HepG2 (cell line): ENCODE results near the gene ANAPC2. TPM values are rescaled to one million over a fixed set of nuclear protein-coding genes. Genes with fewer than 3 reads are reported as not detected.

ENCODE experiments used
- ELF1 ChIP-seq: sonication (generic); formaldehyde crosslinking; IDR thresholded peaks from 2 replicates; pipeline ENCODE4 v1.4.0; 2020; ENCODE audit warnings: missing genetic modification reagents
- FOXK1 ChIP-seq: sonication (generic); formaldehyde crosslinking; IDR thresholded peaks from 2 replicates; pipeline ENCODE4 v1.4.0; 2020; ENCODE audit warnings: low read depth, missing genetic modification reagents, borderline replicate concordance
- HNRNPLL ChIP-seq: fragments of 200-400 bp; formaldehyde crosslinking; IDR thresholded peaks from 2 replicates; pipeline ENCODE4 v1.6.1; 2017; ENCODE audit warnings: mild to moderate bottlenecking, low read depth, low read length; ENCODE audit not compliant: poor library complexity, severe bottlenecking
- KLF12 ChIP-seq: sonication (generic); formaldehyde crosslinking; IDR thresholded peaks from 2 replicates; pipeline ENCODE4 v1.4.0; 2020; ENCODE audit warnings: missing genetic modification reagents, borderline replicate concordance
- PCBP2 ChIP-seq: fragments of 200-400 bp; formaldehyde crosslinking; optimal IDR thresholded peaks from 2 replicates; pipeline ENCODE3; 2018; ENCODE audit warnings: low read length, low read depth; ENCODE audit not compliant: poor library complexity, severe bottlenecking
- TAF15 ChIP-seq: fragments of 200-400 bp; formaldehyde crosslinking; IDR thresholded peaks from one replicate; pipeline ENCODE4 v1.6.1; 2018; ENCODE audit warnings: mild to moderate bottlenecking, low read depth, low read length; ENCODE audit not compliant: poor library complexity, severe bottlenecking
- TEF ChIP-seq: sonication (generic); formaldehyde crosslinking; IDR thresholded peaks from 2 replicates; pipeline ENCODE4 v1.5.0; 2020; ENCODE audit warnings: missing genetic modification reagents
- WIZ ChIP-seq: sonication (generic); formaldehyde crosslinking; IDR thresholded peaks from 2 replicates; pipeline ENCODE4 v1.5.1; 2020; ENCODE audit warnings: mild to moderate bottlenecking, missing genetic modification reagents
- ZBTB46 ChIP-seq: sonication (generic); formaldehyde crosslinking; IDR thresholded peaks from 2 replicates; pipeline ENCODE4 v1.4.0; 2020; ENCODE audit warnings: mild to moderate bottlenecking, missing genetic modification reagents, borderline replicate concordance
- ZFY ChIP-seq: sonication (generic); formaldehyde crosslinking; IDR thresholded peaks from 2 replicates; pipeline ENCODE4 v1.4.0; 2020; ENCODE audit warnings: missing genetic modification reagents
- ZIK1 ChIP-seq: sonication (generic); formaldehyde crosslinking; IDR thresholded peaks from 2 replicates; pipeline ENCODE4 v1.5.0; 2020; ENCODE audit warnings: mild to moderate bottlenecking, low read depth, missing genetic modification reagents, borderline replicate concordance
- ZNF124 ChIP-seq: sonication (generic); formaldehyde crosslinking; IDR thresholded peaks from 2 replicates; pipeline ENCODE4 v1.4.0; 2020; ENCODE audit warnings: missing genetic modification reagents
- ZNF136 ChIP-seq: sonication (generic); formaldehyde crosslinking; IDR thresholded peaks from 2 replicates; pipeline ENCODE4 v1.8.1; 2022; ENCODE audit warnings: low read depth, mild to moderate bottlenecking, moderate library complexity, missing genetic modification reagents
- ZNF138 ChIP-seq: sonication (generic); formaldehyde crosslinking; IDR thresholded peaks from 2 replicates; pipeline ENCODE4 v1.5.0; 2020; ENCODE audit warnings: mild to moderate bottlenecking, low read depth, missing genetic modification reagents
- ZNF18 ChIP-seq: sonication (generic); formaldehyde crosslinking; IDR thresholded peaks from 2 replicates; pipeline ENCODE4 v1.8.0; 2022; ENCODE audit warnings: mild to moderate bottlenecking, missing genetic modification reagents; ENCODE audit not compliant: insufficient replicate concordance
- ZNF232 ChIP-seq: sonication (generic); formaldehyde crosslinking; IDR thresholded peaks from 2 replicates; pipeline ENCODE4 v1.4.0; 2020; ENCODE audit warnings: missing genetic modification reagents, borderline replicate concordance
- polyA plus RNA-seq, 8 experiments: library from polyadenylated mRNA; depleted of rRNA in 3 of 8; stranded (reverse) in 7 of 8; unstranded in 1 of 8; fragments of >200 nt; fragmentation: Illumina TruSeq in 4 of 8; extraction: Trizol in 4 of 8; gene quantifications; 2 replicates each; pipeline versions ENCODE4 v1.2.1 to v1.2.3, GENCODE V29; 2011 to 2016; ENCODE audit warnings: low read depth in 4 of 8, missing spikeins in 1 of 8, mixed read lengths in 1 of 8; ENCODE audit not compliant: insufficient read depth in 1 of 8
- total RNA-seq, 5 experiments: library from RNA; depleted of rRNA; stranded (reverse); fragments of >200 nt; fragmentation: Illumina TruSeq; extraction: Trizol; gene quantifications; 2 replicates each; pipeline ENCODE4 v1.2.3, GENCODE V29; 2016; ENCODE audit warnings: low read depth in 1 of 5
- TF ChIP-seq, protein P1 (sequence below): sonication (generic); formaldehyde crosslinking; IDR thresholded peaks from 2 replicates; pipeline ENCODE4 v1.4.0; 2020; ENCODE audit warnings: missing genetic modification reagents, mild to moderate bottlenecking, borderline replicate concordance

ANAPC2 gene
- total and polyA plus RNA-seq, 2 of the 13 experiments (the other 11 are each of a cell fraction or from before 2014, with no cell fraction given): 12.3 to 15.4 TPM

DNA sequence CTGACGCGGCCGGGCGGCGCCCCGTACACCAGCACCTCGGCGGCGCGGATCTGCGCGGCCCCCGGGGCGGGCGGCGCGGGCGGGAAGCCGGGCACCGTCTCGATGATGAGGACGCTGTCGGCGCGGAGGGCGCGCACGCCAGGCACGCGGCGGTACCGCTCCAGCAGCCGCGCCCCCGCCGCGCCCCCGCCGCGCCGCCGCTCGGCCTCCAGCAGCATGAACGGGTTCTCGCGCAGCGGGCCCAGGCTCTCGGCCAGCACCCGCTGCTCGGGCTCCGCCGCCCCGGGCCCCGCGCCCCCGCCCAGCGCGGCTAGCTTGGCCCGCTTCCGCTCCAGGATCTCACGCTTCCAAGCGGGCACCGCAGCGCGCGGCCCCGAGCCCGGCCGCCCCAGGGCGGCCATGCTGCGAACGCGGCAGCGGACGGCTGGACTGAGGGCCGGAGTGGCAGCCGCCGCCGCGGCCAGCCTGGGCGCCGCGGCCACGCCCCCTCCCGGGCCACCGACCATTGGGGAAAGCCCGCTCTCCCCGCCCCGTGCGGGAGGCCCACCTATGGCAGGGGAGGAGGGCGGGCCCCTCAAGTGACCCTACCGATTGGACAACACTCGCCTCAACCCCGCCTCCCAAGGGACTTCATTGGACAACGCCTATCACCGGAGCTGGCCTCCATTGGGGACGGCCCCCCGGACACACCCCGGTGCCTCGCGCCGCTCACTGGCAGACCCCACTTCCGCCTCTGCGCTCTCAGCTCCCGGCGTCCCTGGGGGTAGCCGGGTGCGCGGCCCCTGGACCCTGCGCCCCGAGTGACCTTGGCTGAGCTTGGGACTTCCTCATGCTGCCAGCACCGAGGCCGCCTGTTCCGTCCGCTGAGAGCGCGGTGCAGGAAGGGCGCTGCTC lies 12.2 kb upstream of the ANAPC2 start, which contains the start of gene TPRN (continued):
- TF ChIP-seq ZBTB46: no peak
- TF ChIP-seq ZFY: peak; percentile 84
- TF ChIP-seq ZNF138: no peak
- 0 out of 2 replicates have a peak, but pooled peaks have one; percentile 23 for TF ChIP-seq TEF (CRISPR knock-in tag)
- TF ChIP-seq FOXK1: peak; percentile 63
- TF ChIP-seq ZNF232 (CRISPR knock-in tag): no peak
- TF ChIP-seq ZNF136 (CRISPR knock-in tag): no peak
- peak; percentile 52; the same call in 1 of the 2 replicates for TF ChIP-seq KLF12 (CRISPR knock-in tag)
- peak; percentile 100 for TF ChIP-seq ELF1 (CRISPR knock-in tag)
- TF ChIP-seq WIZ (CRISPR knock-in tag): peak; percentile 89; the same call in 1 of the 2 replicates
- TF ChIP-seq HNRNPLL: peak; percentile 74
- TF ChIP-seq PCBP2: no peak
- TF ChIP-seq TAF15: peak; percentile 33
- TF ChIP-seq, protein P1, sequence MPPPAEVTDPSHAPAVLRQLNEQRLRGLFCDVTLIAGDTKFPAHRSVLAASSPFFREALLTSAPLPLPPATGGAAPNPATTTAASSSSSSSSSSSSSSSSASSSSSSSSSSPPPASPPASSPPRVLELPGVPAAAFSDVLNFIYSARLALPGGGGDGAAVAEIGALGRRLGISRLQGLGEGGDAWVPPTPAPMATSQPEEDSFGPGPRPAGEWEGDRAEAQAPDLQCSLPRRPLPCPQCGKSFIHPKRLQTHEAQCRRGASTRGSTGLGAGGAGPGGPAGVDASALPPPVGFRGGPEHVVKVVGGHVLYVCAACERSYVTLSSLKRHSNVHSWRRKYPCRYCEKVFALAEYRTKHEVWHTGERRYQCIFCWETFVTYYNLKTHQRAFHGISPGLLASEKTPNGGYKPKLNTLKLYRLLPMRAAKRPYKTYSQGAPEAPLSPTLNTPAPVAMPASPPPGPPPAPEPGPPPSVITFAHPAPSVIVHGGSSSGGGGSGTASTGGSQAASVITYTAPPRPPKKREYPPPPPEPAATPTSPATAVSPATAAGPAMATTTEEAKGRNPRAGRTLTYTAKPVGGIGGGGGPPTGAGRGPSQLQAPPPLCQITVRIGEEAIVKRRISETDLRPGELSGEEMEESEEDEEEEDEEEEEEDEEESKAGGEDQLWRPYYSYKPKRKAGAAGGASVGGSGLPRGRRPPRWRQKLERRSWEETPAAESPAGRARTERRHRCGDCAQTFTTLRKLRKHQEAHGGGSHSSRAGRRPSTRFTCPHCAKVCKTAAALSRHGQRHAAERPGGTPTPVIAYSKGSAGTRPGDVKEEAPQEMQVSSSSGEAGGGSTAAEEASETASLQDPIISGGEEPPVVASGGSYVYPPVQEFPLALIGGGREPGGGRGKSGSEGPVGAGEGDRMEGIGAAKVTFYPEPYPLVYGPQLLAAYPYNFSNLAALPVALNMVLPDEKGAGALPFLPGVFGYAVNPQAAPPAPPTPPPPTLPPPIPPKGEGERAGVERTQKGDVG (CRISPR knock-in tag): peak; percentile 88; the same call in 1 of the 2 replicates
- TF ChIP-seq ZNF124 (CRISPR knock-in tag): no peak; the same call in 1 of the 2 replicates
- TF ChIP-seq ZIK1 (CRISPR knock-in tag): no peak
- TF ChIP-seq ZNF18 (CRISPR knock-in tag): peak; percentile 53
